Measurements from ENCODE around the gene PHF24. TPM values are rescaled to one million over a fixed set of nuclear protein-coding genes. Genes with fewer than 3 reads are reported as not detected.

PHF24 gene
- total RNA-seq, 2 donors from 2014 or later, result 111 TPM; not detected in 1

- no peaks in the 10 kb centered on the region for H3K9me3 ChIP-seq
- peak overlapping the region; percentile 90 to 93 for H3K27ac ChIP-seq
- H3K36me3 ChIP-seq, result no peaks in the 10 kb centered on the region
- intact Hi-C loops (cut with DNase I), result loop anchor here (2.0 to 10.0 kb wide), 2 partner anchors 82 to 494 kb away; partner anchors contain the start of gene VCP
- no peak for DNase-seq (ENCODE audit: low spot score)
- H3K4me3 ChIP-seq, result no peak overlapping the region
- no peak for TF ChIP-seq POLR2AphosphoS5 (IDR thresholded peaks at IDR 0.05)
- TF ChIP-seq CTCF (IDR thresholded peaks at IDR 0.05), result no peak
- no peak for TF ChIP-seq POLR2A (IDR thresholded peaks at IDR 0.05)
- no peaks in the 10 kb centered on the region for H3K27me3 ChIP-seq (replicated peaks; ENCODE audit: insufficient read depth)
- 58% methylated on average over 7 of the region's 7 CpGs for WGBS
- no peaks in the 10 kb centered on the region for H3K4me1 ChIP-seq (replicated peaks)
These were observed 33.0 kb downstream of the PHF24 start for GRCh38 chr9:34990908-34991606.

GRCh38 chr9:34991607-34992375, 33.7 kb downstream of the PHF24 start:
- intact Hi-C loops (cut with DNase I), result loop anchor here (2.0 to 10.0 kb wide), 2 partner anchors 81 to 493 kb away; partner anchors contain the start of gene VCP
- no peak overlapping the region for H3K4me3 ChIP-seq
- no peak for TF ChIP-seq POLR2AphosphoS5 (IDR thresholded peaks at IDR 0.05)
- TF ChIP-seq POLR2A (IDR thresholded peaks at IDR 0.05), result no peak
- TF ChIP-seq CTCF (IDR thresholded peaks at IDR 0.05), result no peak
- WGBS, result 60% methylated on average over 15 of the region's 15 CpGs
- no peaks in the 10 kb centered on the region for H3K4me1 ChIP-seq (replicated peaks)
- no peaks in the 10 kb centered on the region for H3K27me3 ChIP-seq (replicated peaks; ENCODE audit: insufficient read depth)
- H3K27ac ChIP-seq, result peak overlapping the region; percentile 74 to 93
- no peaks in the 10 kb centered on the region for H3K36me3 ChIP-seq
- H3K9me3 ChIP-seq, result no peaks in the 10 kb centered on the region
- no peak for DNase-seq (ENCODE audit: low spot score)

- no peaks in the 10 kb centered on the region for H3K36me3 ChIP-seq
- no peaks in the 10 kb centered on the region for H3K9me3 ChIP-seq
- H3K27ac ChIP-seq, result peak overlapping the region; percentile 74 to 93
- no peak for TF ChIP-seq POLR2A (IDR thresholded peaks at IDR 0.05)
- TF ChIP-seq POLR2AphosphoS5 (IDR thresholded peaks at IDR 0.05), result no peak
- TF ChIP-seq CTCF (IDR thresholded peaks at IDR 0.05), result no peak
- H3K4me1 ChIP-seq (replicated peaks), result no peaks in the 10 kb centered on the region
- intact Hi-C loops (cut with DNase I), result loop anchor here (10.0 kb wide), 1 partner anchor 492 kb away; no protein-coding TSS in a partner anchor
- 67% methylated on average over 16 of the region's 16 CpGs for WGBS
- no peaks in the 10 kb centered on the region for H3K27me3 ChIP-seq (replicated peaks; ENCODE audit: insufficient read depth)
- DNase-seq (ENCODE audit: low spot score), result no peak
- H3K4me3 ChIP-seq, result no peak overlapping the region
These were observed 34.4 kb downstream of the PHF24 start for GRCh38 chr9:34992376-34992951.

GRCh38 chr9:34993502-34994259, 35.6 kb downstream of the PHF24 start:
- Histone ChIP-seq H3K4me3 (no peak overlapping the region), H3K4me1 (replicated peaks) (no peaks in the 10 kb centered on the region), H3K27ac (peak overlapping the region; percentile 74 to 93), H3K36me3 (no peaks in the 10 kb centered on the region), H3K27me3 (replicated peaks; ENCODE audit: insufficient read depth) (no peaks in the 10 kb centered on the region), H3K9me3 (no peaks in the 10 kb centered on the region)
- WGBS, result 48% methylated on average over 10 of the region's 10 CpGs
- no peak for TF ChIP-seq POLR2A (IDR thresholded peaks at IDR 0.05)
- peak; percentile 18 for TF ChIP-seq POLR2AphosphoS5 (IDR thresholded peaks at IDR 0.05)
- no peak for TF ChIP-seq CTCF (IDR thresholded peaks at IDR 0.05)
- DNase-seq (ENCODE audit: low spot score), result no peak
- intact Hi-C loops (cut with DNase I), result loop anchor here (10.0 kb wide), 1 partner anchor 491 kb away; no protein-coding TSS in a partner anchor

All from prostate gland (tissue), 2 donors.